Prostate gland (tissue), 2 donors: ENCODE data around the gene CACNA1B.

Source experiments
- POLR2A ChIP-seq: fragments of 450-650 bp; IDR thresholded peaks from one replicate; pipeline ENCODE4 v1.6.1; 2016; ENCODE audit warnings: antibody characterized with exemption, mild to moderate bottlenecking
- POLR2AphosphoS5 ChIP-seq: sonication (generic); formaldehyde crosslinking; IDR thresholded peaks from one replicate; pipeline ENCODE4 v1.6.1; 2017; ENCODE audit warnings: antibody characterized with exemption
- TF ChIP-seq, protein P1 (sequence below), 4 experiments: fragments of 200-600 bp in 2 of 4; fragments of 450-650 bp in 2 of 4; sonication (generic) in 2 of 4; IDR thresholded peaks; 1 replicate in 3 of 4; 2 replicates in 1 of 4; pipeline ENCODE4 v1.5.1; 2016 to 2019; ENCODE audit warnings: antibody characterized with exemption in 4 of 4, mild to moderate bottlenecking in 2 of 4, moderate library complexity in 2 of 4

DNA sequence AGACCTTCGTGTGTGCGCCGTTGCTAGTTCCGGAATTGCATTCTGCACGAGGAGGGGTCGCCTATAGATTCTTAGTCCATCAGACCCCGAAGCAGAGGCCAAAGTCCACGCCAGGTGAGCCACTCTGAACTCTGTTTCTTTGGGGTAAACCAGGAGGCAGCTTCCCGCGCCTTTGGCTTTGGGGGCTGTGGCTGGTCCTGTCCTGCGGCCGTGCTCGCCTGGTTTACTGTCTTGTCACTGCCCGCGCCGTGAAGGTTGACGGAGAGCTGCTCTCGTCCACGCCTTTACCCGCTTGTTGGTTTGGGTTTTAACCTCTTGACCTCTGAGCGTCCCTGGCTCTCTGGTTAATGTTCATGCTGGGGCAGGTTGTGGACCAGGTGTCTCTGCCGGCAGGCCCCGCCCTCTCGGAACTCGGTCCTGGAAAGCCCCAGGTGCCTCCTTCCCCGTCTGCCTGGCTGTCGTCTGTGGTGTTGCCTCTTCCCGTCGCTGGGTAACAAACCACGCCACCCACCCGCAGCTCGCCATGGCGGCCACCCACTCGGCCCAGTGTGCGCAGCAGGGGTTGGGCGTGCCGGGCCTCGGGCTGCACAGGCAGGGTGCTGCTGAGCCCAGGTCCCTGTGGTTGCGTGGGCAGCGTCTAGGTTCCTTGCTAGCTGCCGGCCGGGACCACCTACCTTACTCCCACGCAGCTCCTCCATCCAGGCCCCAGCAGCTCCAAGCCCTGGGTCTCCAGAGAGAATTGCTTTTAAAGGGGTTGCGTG, 44.6 kb upstream of the CACNA1B start:
- TF ChIP-seq, protein P1, sequence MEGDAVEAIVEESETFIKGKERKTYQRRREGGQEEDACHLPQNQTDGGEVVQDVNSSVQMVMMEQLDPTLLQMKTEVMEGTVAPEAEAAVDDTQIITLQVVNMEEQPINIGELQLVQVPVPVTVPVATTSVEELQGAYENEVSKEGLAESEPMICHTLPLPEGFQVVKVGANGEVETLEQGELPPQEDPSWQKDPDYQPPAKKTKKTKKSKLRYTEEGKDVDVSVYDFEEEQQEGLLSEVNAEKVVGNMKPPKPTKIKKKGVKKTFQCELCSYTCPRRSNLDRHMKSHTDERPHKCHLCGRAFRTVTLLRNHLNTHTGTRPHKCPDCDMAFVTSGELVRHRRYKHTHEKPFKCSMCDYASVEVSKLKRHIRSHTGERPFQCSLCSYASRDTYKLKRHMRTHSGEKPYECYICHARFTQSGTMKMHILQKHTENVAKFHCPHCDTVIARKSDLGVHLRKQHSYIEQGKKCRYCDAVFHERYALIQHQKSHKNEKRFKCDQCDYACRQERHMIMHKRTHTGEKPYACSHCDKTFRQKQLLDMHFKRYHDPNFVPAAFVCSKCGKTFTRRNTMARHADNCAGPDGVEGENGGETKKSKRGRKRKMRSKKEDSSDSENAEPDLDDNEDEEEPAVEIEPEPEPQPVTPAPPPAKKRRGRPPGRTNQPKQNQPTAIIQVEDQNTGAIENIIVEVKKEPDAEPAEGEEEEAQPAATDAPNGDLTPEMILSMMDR (IDR thresholded peaks at IDR 0.05): no peak
- TF ChIP-seq POLR2AphosphoS5: no peak
- no peak for TF ChIP-seq POLR2A
